ENCODE results near the gene ZFPM1.

- TF ChIP-seq, protein P1, sequence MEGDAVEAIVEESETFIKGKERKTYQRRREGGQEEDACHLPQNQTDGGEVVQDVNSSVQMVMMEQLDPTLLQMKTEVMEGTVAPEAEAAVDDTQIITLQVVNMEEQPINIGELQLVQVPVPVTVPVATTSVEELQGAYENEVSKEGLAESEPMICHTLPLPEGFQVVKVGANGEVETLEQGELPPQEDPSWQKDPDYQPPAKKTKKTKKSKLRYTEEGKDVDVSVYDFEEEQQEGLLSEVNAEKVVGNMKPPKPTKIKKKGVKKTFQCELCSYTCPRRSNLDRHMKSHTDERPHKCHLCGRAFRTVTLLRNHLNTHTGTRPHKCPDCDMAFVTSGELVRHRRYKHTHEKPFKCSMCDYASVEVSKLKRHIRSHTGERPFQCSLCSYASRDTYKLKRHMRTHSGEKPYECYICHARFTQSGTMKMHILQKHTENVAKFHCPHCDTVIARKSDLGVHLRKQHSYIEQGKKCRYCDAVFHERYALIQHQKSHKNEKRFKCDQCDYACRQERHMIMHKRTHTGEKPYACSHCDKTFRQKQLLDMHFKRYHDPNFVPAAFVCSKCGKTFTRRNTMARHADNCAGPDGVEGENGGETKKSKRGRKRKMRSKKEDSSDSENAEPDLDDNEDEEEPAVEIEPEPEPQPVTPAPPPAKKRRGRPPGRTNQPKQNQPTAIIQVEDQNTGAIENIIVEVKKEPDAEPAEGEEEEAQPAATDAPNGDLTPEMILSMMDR (IDR thresholded peaks at IDR 0.05) = no peak
- TF ChIP-seq POLR2A (IDR thresholded peaks at IDR 0.05) = no peak
Observed at GRCh38 chr16:88531346-88531745, 78.3 kb downstream of the ZFPM1 start.

Data from prostate gland (tissue), 2 donors.